Measurements from ENCODE around the gene SMG6.

- TF ChIP-seq FOS (IDR thresholded peaks at IDR 0.05; ENCODE audit: borderline replicate concordance, insufficient read depth, low read length), result no peak
- no peak for TF ChIP-seq POLR2A (IDR thresholded peaks at IDR 0.05; ENCODE audit: low read depth, low read length)
- TF ChIP-seq CTCF (IDR thresholded peaks at IDR 0.05; ENCODE audit: extremely low read depth in 1 of 2, insufficient read depth in 1 of 2, low read depth in 1 of 2, low read length in 2 of 2), result no peak
- no peak for TF ChIP-seq POLR2AphosphoS5 (IDR thresholded peaks at IDR 0.05; ENCODE audit: insufficient read depth, low read depth, low read length)
- no peak for TF ChIP-seq EZH2 (IDR thresholded peaks at IDR 0.05; ENCODE audit: borderline replicate concordance, low read depth, low read length, severe bottlenecking)
Measured at GRCh38 chr17:2018716-2019510, 284.7 kb downstream of the SMG6 start.
